GM19324 (cell line): ENCODE measurements around the gene CRLF3.
"Not testable (repeated sequence)": the region's sequence is repeated elsewhere in the genome, so short reads cannot be mapped to it uniquely, and the experiment has no call there.

Source experiments
- ATAC-seq: cut with Tn5 transposase; IDR thresholded peaks from one replicate; pipeline ENCODE4 v1.9.1; 2021; ENCODE audit warnings: mild to moderate bottlenecking, moderate library complexity; ENCODE audit not compliant: unreplicated experiment, low FRiP score

Gene CRLF3, protein sequence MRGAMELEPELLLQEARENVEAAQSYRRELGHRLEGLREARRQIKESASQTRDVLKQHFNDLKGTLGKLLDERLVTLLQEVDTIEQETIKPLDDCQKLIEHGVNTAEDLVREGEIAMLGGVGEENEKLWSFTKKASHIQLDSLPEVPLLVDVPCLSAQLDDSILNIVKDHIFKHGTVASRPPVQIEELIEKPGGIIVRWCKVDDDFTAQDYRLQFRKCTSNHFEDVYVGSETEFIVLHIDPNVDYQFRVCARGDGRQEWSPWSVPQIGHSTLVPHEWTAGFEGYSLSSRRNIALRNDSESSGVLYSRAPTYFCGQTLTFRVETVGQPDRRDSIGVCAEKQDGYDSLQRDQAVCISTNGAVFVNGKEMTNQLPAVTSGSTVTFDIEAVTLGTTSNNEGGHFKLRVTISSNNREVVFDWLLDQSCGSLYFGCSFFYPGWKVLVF

DNA sequence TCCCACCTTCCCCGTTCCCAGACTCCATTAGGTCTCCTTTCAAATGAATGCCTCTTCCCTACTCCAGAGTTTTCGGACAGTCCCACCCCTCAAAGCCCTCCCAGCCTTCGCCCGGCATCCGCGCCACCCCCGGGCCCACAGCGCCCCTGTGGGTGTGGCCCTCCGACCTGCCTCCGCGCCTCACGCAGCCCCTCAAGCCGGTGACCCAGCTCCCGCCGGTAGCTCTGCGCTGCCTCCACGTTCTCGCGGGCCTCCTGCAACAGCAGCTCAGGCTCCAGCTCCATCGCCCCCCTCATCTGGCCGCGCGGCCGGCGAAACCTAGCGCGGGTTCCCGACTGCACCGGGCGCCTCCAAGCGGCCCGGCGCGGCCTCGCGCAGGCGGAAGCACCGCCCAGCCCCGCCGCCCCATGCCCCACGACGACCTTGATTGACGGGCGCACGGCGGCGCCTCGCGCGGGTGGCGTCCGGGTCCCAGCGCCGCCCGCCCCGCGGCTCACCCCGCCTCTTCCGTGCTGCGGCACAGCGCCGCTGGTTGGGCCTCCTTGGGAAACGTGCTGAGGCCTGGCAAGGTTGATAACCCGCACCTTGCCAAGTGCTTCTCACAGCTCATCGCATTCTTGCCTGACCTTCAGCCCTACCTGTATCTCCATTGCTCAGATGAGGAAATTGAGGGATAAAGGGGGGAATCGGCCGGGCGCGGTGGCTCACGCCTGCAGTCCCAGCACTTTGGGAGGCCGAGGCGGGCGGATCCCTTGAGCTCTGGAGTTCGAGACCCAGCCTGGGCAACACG, at the start of gene CRLF3:
CRLF3 (minus strand) TSS at position 337 of the 790 bp plus-strand sequence; CDS start at position 296, 41 bp downstream.
- peak; percentile 92 for ATAC-seq

GRCh38 chr17:30869005-30869404, 44.5 kb upstream of the CRLF3 start:
- no peak for ATAC-seq

DNA sequence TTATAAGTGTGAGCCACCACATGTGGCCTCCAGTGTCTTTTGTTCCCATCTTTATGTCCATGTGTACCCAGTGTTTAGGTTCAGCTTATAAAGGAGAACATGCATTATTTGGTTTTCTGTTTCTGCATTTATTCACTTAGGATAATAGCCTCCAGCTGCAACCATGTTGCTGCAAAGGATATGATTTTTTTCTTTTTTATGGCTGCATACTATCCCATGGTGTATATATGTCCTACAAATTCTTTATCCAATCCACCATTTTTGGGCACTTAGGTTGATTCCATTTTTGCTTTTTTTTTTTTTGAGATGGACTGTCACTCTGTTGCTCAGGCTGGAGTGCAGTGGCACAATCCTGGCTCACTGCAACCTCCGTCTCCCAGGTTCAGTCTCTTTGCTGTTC, 40.1 kb upstream of the CRLF3 start:
- ATAC-seq = no peak

- no peak for ATAC-seq
These were observed 34.2 kb upstream of the CRLF3 start for GRCh38 chr17:30858556-30859250.

DNA sequence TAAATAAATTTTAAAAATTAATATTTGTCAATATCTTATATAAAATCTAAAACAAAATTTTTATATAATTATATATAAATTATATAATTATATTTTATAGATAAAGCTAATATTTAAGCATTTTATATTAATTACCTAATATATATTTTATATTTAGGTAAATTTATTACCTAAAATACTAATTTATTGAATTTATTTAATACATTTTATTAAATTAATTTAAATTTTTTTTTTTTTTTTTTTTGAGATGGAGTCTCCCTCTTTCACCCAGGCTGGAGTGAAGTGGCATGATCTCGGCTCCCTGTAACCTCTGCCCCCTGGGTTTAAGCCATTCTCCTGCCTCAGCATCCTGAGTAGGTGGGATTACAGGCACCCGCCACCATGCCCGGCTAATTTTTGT, 29.7 kb upstream of the CRLF3 start:
- ATAC-seq = no peak

GRCh38 chr17:30848021-30848420, 23.5 kb upstream of the CRLF3 start:
- ATAC-seq = no peak

GRCh38 chr17:30840771-30841170, 16.3 kb upstream of the CRLF3 start:
- ATAC-seq = no peak

- no peak for ATAC-seq
These were observed 13.8 kb upstream of the CRLF3 start for GRCh38 chr17:30838202-30838807.

DNA sequence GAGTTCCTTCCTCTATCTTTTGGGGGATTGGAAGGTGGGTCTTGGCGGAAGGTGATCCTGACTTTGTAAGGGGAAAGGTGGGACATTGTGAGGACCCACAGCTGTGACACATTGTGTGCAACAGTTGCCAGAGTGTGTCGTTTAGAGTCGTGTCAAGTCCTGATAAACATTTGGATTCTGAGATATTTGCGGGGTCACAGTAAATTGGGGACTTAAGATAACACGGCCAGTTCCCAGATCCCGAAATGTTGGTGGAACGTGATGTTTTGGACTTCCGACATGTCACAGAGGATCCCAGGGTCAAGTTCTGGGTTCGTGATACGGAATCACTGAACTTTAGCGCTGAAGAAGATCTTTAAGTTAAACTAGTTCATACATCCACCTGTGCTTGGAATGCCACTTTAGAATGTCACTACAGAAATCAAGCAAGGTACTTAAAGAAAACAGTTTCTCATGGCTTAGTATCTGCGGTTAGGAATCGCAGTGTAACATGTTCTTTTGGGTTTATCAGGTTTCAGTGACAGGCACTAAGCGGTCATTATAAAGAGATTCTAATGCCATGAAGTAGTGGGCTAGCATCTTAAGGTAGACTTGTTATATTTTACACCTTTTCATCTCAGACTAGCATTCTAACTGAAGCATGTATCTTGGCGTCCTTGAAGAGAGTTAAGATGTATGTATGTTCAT, 8.1 kb upstream of the CRLF3 start:
- no peak for ATAC-seq

- ATAC-seq = peak; percentile 80
These were observed 7.4 kb upstream of the CRLF3 start, which contains the start of gene ATAD5 for GRCh38 chr17:30831663-30832437. Gene ATAD5, plus strand, starts transcription at chr17:30831966. Its CDS starts 382 bp downstream, at chr17:30832348.

GRCh38 chr17:30831257-30831656, 6.8 kb upstream of the CRLF3 start:
- no peak for ATAC-seq

DNA sequence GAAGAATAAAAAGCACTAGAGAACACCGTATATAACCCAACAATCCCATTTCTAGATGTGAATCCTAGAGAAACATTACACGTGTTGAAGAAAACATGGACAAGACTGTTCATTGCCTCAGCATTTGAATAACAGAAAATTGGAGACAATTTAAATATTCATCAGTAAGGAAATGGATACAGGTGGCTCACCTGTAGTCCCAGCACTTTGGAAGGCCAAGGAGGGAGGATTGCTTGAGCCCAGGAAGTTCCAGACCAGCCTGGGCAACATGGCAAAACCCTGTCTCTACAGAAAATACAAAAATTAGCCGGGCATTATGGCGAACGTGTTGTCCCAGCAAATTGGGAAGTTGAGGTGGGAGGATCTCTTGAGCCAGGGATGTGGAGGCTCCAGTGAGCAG, 4.5 kb upstream of the CRLF3 start:
- ATAC-seq = no peak

- no peak for ATAC-seq
These were observed 2.6 kb upstream of the CRLF3 start for GRCh38 chr17:30827082-30827481.

DNA sequence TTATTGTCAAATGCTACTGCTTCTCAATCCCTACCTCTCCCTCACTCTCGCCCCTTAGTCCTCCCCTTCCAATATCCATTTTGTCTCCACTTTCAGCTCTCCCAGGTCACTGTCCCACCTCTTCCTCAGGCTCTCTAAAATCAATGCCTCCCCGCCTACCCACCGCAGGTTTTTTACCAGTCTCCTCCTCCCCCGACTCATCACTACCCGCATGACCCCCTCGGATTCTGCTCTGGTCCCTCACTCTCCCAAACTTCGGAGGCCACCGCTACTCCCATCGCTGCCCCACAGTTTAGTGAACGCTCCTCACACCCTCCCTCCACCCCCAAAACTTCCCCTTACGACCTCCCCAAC, 513 bp downstream of the CRLF3 start:
- peak; percentile 13 for ATAC-seq

DNA sequence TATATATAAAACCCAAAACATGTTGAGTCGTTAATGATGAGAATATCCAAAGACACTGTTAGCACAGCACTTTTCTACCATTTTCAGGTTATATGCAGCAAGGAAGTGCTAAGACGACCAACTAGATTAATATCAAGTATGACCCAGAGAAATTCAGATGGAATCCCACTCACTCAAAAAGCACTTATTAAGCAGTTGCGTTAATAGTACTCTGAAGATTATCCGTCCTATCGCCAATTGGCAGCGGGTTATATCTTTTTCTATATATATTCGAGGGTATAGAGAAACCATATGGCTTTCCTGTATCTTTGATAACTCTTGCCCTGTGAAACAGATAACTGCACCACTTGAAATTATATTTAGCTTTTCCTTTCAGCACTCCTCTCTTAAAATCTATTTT, 1.1 kb downstream of the CRLF3 start:
- ATAC-seq = no peak

- ATAC-seq = not testable (repeated sequence)
These were observed 1.6 kb downstream of the CRLF3 start for GRCh38 chr17:30822919-30823318.

- ATAC-seq = no peak
These were observed 2.4 kb downstream of the CRLF3 start for GRCh38 chr17:30821871-30822723.

- ATAC-seq = no peak
These were observed 4.4 kb downstream of the CRLF3 start for GRCh38 chr17:30819971-30820705.
